NCI-H1417 (cell line): Measurements from ENCODE around the gene DST.

Source experiments
- DNase-seq, 3 experiments: peaks; one replicate each; lab custom pipeline; 2025; lab: John Stamatoyannopoulos, UW

Gene DST

GRCh38 chr6:56482525-56482924 lies 160.2 kb downstream of the DST start:
- no peak for DNase-seq

- DNase-seq, result peak in 1 of 3 experiments; percentile 32
Observed at GRCh38 chr6:56481957-56482356, 160.7 kb downstream of the DST start.

GRCh38 chr6:56480654-56481337 lies 161.9 kb downstream of the DST start:
- DNase-seq, result no peak

GRCh38 chr6:56480246-56480645 lies 162.4 kb downstream of the DST start:
- DNase-seq, result no peak

- no peak for DNase-seq
Observed at GRCh38 chr6:56479381-56479780, 163.3 kb downstream of the DST start.

GRCh38 chr6:56478202-56478601 lies 164.5 kb downstream of the DST start:
- no peak for DNase-seq

GRCh38 chr6:56477241-56477640 lies 165.4 kb downstream of the DST start:
- DNase-seq, result no peak

GRCh38 chr6:56475736-56476457 lies 166.8 kb downstream of the DST start:
- DNase-seq, result no peak

GRCh38 chr6:56474532-56474931 lies 168.2 kb downstream of the DST start:
- DNase-seq, result no peak

GRCh38 chr6:56463443-56463842 lies 179.2 kb downstream of the DST start:
- no peak for DNase-seq

- DNase-seq, result no peak
Observed at GRCh38 chr6:56459030-56459805, 183.5 kb downstream of the DST start.

GRCh38 chr6:56458324-56458884 lies 184.3 kb downstream of the DST start:
- no peak for DNase-seq

- DNase-seq, result no peak
Observed at GRCh38 chr6:56456785-56457184, 185.9 kb downstream of the DST start.

GRCh38 chr6:56450882-56451739 lies 191.6 kb downstream of the DST start:
- DNase-seq, result no peak

GRCh38 chr6:56450376-56450775 lies 192.3 kb downstream of the DST start:
- DNase-seq, result no peak

- peak in 1 of 3 experiments; percentile 14 for DNase-seq
Observed at GRCh38 chr6:56448046-56448445, 194.6 kb downstream of the DST start.

GRCh38 chr6:56445818-56446217 lies 196.9 kb downstream of the DST start:
- DNase-seq, result no peak

- DNase-seq, result no peak
Observed at GRCh38 chr6:56444855-56445254, 197.8 kb downstream of the DST start.

GRCh38 chr6:56440551-56440981 lies 202.1 kb downstream of the DST start:
- DNase-seq, result no peak

- DNase-seq, result no peak
Observed at GRCh38 chr6:56437171-56437900, 205.4 kb downstream of the DST start.

- no peak for DNase-seq
Observed at GRCh38 chr6:56435754-56436153, 206.9 kb downstream of the DST start.
